ENCODE measurements around the gene ALK.

DNA sequence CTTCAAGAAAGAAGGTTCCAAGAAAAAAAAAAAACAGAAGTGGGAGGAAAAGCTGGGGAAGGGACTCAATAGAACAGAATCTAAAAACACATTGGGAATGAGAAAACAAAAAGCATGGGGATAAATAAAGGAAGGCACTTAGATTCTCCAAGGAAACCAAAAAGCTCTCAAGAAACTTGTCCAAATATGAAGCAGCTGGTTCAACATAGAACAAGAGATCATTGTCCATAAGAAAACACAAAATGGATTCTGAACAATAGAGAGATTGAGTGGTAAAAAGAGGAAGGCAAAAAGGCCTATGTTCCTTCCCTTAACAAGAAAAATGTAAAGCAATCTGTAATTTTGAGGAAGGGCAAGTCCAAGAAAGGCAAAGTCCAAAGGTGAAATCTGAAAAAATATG lies 32.9 kb upstream of the ALK start:
- TF ChIP-seq ZNF274 (IDR thresholded peaks at IDR 0.05; ENCODE audit: low read depth, low read length) (no peak), YY1 (IDR thresholded peaks at IDR 0.05; ENCODE audit: insufficient read depth, insufficient read length) (no peak)

All from NT2/D1 (cell line).